Transverse colon (tissue), 4 donors: ENCODE results near the gene MEI4. TPM values are rescaled to one million over a fixed set of nuclear protein-coding genes. Genes with fewer than 3 reads are reported as not detected.

Source experiments
- DNase-seq: peaks from one replicate; pipeline ENCODE4 v3.0.0-alpha.2; 2019
- H3K27ac ChIP-seq, 4 donors: fragments of 200-600 bp; sonication (generic); 2 replicates each; pipeline ENCODE4 v1.5.1; 2016 to 2018; ENCODE audit warnings: inconsistent platforms in 4 of 4
- H3K27me3 ChIP-seq: fragments of 200-600 bp; sonication (generic); 2 replicates; pipeline ENCODE4 v1.5.1; 2017; ENCODE audit warnings: inconsistent platforms
- H3K36me3 ChIP-seq, 4 donors: fragments of 200-600 bp; sonication (generic); 2 replicates each; pipeline ENCODE4 v1.5.1; 2017 to 2019; ENCODE audit warnings: inconsistent platforms in 4 of 4
- H3K4me1 ChIP-seq, 4 donors: fragments of 200-600 bp; sonication (generic); 2 replicates each; pipeline ENCODE4 v1.5.1; 2017 to 2020; ENCODE audit warnings: inconsistent platforms in 4 of 4
- H3K4me3 ChIP-seq, 4 donors: fragments of 200-600 bp; sonication (generic); 1 replicate in 1 of 4; 2 replicates in 3 of 4; pipeline versions ENCODE4 v1.5.1 to v1.6.1; 2017 to 2019; ENCODE audit warnings: inconsistent platforms in 4 of 4
- H3K9me3 ChIP-seq, 2 donors: fragments of 200-600 bp; sonication (generic); 2 replicates each; pipeline ENCODE4 v1.5.1; 2017 to 2019; ENCODE audit warnings: inconsistent platforms in 2 of 2
- CTCF ChIP-seq, 5 experiments: fragments of 200-600 bp in 3 of 5; fragments of 450-650 bp in 2 of 5; sonication (generic) in 3 of 5; IDR thresholded peaks; 1 replicate in 2 of 5; 2 replicates in 3 of 5; pipeline ENCODE4 v1.5.1; 2016 to 2017; ENCODE audit warnings: antibody characterized with exemption in 5 of 5, inconsistent platforms in 3 of 5, mild to moderate bottlenecking in 2 of 5, moderate library complexity in 1 of 5
- EP300 ChIP-seq: sonication (generic); formaldehyde crosslinking; IDR thresholded peaks from one replicate; pipeline ENCODE4 v1.6.1; 2017; ENCODE audit warnings: antibody characterized with exemption, low read depth
- POLR2A ChIP-seq: fragments of 450-650 bp; IDR thresholded peaks from one replicate; pipeline ENCODE4 v1.6.1; 2016; ENCODE audit warnings: antibody characterized with exemption, mild to moderate bottlenecking, moderate library complexity
- POLR2AphosphoS5 ChIP-seq, 3 donors: sonication (generic); formaldehyde crosslinking; IDR thresholded peaks; one replicate each; pipeline ENCODE4 v1.6.1; 2016; ENCODE audit warnings: antibody characterized with exemption in 3 of 3
- WGBS, 2 donors: methylation state at CpG; one replicate each; pipeline ENCODE4 v1.1.5; 2018; ENCODE audit warnings: low coverage in 1 of 2; 5-methylcytosine and 5-hydroxymethylcytosine counted together
- in situ Hi-C, 4 donors: fragments of 200-750 bp; cut with MboI; loops; one replicate each; pipeline versions ENCODE4 v1.15.0 to v1.15.1; 2017; ENCODE audit warnings: low sequenced_read_pairs in 3 of 4, low pct_ligation_motif_present in 1 of 4, low pct_unique_long_range_greater_than_20kb in 1 of 4
- intact Hi-C: fragments of 100-400 bp; cut with DNase I; formaldehyde crosslinking; loops from one replicate; pipeline ENCODE4 v1.15.1; 2023; ENCODE audit warnings: low total_unique reads
- total RNA-seq, 4 donors: library from RNA; depleted of rRNA; stranded (reverse); fragments of >200 nt; gene quantifications; one replicate each; pipeline ENCODE4 v1.1.0, GENCODE V29; 2016

Gene MEI4
- total RNA-seq, 4 donors from 2014 or later = under 0.01 TPM; not detected in 3

GRCh38 chr6:77796824-77797809 is 144.3 kb downstream of the MEI4 start:
- H3K9me3 ChIP-seq = no peaks in the 10 kb centered on the region
- in situ Hi-C loops = no loop called here
- no peaks in the 10 kb centered on the region for H3K36me3 ChIP-seq
- H3K4me3 ChIP-seq = no peak overlapping the region
- no peak for DNase-seq
- H3K4me1 ChIP-seq = no peaks in the 10 kb centered on the region
- H3K27ac ChIP-seq = no peak overlapping the region
- intact Hi-C loops = no loop called here
- TF ChIP-seq POLR2AphosphoS5 (IDR thresholded peaks at IDR 0.05) (no peak), CTCF (IDR thresholded peaks at IDR 0.05) (no peak), POLR2A (no peak), EP300 (no peak)
- no peaks in the 10 kb centered on the region for H3K27me3 ChIP-seq
- WGBS, 2 donors = 63 to 81% methylated on average over 5 to 6 of the region's 6 CpGs

GRCh38 chr6:77812304-77812703 is 159.5 kb downstream of the MEI4 start:
- Histone ChIP-seq H3K36me3 (no peaks in the 10 kb centered on the region), H3K27ac (no peak overlapping the region)
- in situ Hi-C loops = no loop called here

GRCh38 chr6:77813090-77813489 is 160.3 kb downstream of the MEI4 start:
- Histone ChIP-seq H3K4me1 (peaks cover 0 to 3% (median 0%) of the 10 kb centered on the region in 4 donors), H3K9me3 (no peaks in the 10 kb centered on the region), H3K27me3 (no peaks in the 10 kb centered on the region), H3K27ac (no peak overlapping the region), H3K36me3 (no peaks in the 10 kb centered on the region), H3K4me3 (no peak overlapping the region)
- in situ Hi-C loops = no loop called here
- DNase-seq = no peak
- WGBS, 2 donors = 89 to 100% methylated on average over 1 of the region's 1 CpG
- TF ChIP-seq POLR2A = no peak
- no peak for TF ChIP-seq EP300
- TF ChIP-seq CTCF (IDR thresholded peaks at IDR 0.05) = no peak
- TF ChIP-seq POLR2AphosphoS5 (IDR thresholded peaks at IDR 0.05) = no peak
- intact Hi-C loops = no loop called here

More at GRCh38 chr6:77812304-77812703, 159.5 kb downstream of the MEI4 start:
- Histone ChIP-seq H3K4me1 (peaks cover 0 to 3% (median 0%) of the 10 kb centered on the region in 4 donors), H3K9me3 (no peaks in the 10 kb centered on the region), H3K4me3 (no peak overlapping the region), H3K27me3 (no peaks in the 10 kb centered on the region)
- DNase-seq = no peak
- intact Hi-C loops = no loop called here
- WGBS, 2 donors = 69% methylated on average over 1 of the region's 1 CpG; no CpG with 5 or more reads in 1 of the 2 donors
- TF ChIP-seq EP300 (no peak), CTCF (IDR thresholded peaks at IDR 0.05) (no peak), POLR2A (no peak), POLR2AphosphoS5 (IDR thresholded peaks at IDR 0.05) (no peak)

- Histone ChIP-seq H3K36me3 (no peaks in the 10 kb centered on the region), H3K4me1 (peaks cover 0 to 3% (median 0%) of the 10 kb centered on the region in 4 donors), H3K4me3 (no peak overlapping the region), H3K9me3 (no peaks in the 10 kb centered on the region), H3K27ac (no peak overlapping the region), H3K27me3 (no peaks in the 10 kb centered on the region)
- TF ChIP-seq CTCF (IDR thresholded peaks at IDR 0.05) (no peak), POLR2A (no peak), EP300 (no peak), POLR2AphosphoS5 (IDR thresholded peaks at IDR 0.05) (no peak)
- WGBS, 2 donors = 89% methylated on average over 1 of the region's 1 CpG; no CpG with 5 or more reads in 1 of the 2 donors
- no peak for DNase-seq
- in situ Hi-C loops = no loop called here
- intact Hi-C loops = no loop called here
These were observed 161.3 kb downstream of the MEI4 start for GRCh38 chr6:77814119-77814518.
